Naive thymus-derived CD8-positive, alpha-beta T cell (primary cell): ENCODE measurements around the gene CDHR5. TPM values are rescaled to one million over a fixed set of nuclear protein-coding genes. Genes with fewer than 3 reads are reported as not detected.

Experiments
- ATAC-seq, 2 donors: fragments of 150-1000 bp; cut with Tn5 transposase in 1 of 2; sonication (Bioruptor Pico), chemical (Tn5 transposase) in 1 of 2; 1 replicate in 1 of 2; 2 replicates in 1 of 2; pipeline ENCODE4 v1.10.0; 2021; ENCODE audit warnings: mild to moderate bottlenecking in 2 of 2, moderate library complexity in 2 of 2
- POLR2A ChIA-PET: fragments of 350-600 bp; sonication (Branson Sonifier 250); formaldehyde crosslinking; loops from one replicate; lab custom pipeline; 2021; ENCODE audit warnings: antibody characterized with exemption; lab: Charles Lee
- DNase-seq, 10 donors: peaks; one replicate each; pipeline versions ENCODE4 v3.0.0 to v3.0.0-alpha.2; 2020 to 2022
- H3K27ac Mint-ChIP-seq, 10 donors: one replicate each; pipeline ENCODE4 v1.8.0; 2020 to 2022; ENCODE audit warnings: mild to moderate bottlenecking in 10 of 10, mixed read lengths in 10 of 10, moderate library complexity in 4 of 10, inconsistent platforms in 1 of 10
- H3K27me3 Mint-ChIP-seq, 5 donors: one replicate each; pipeline ENCODE4 v1.8.0; 2021 to 2022; ENCODE audit warnings: mixed read lengths in 5 of 5
- H3K36me3 Mint-ChIP-seq, 3 donors: one replicate each; pipeline ENCODE4 v1.8.0; 2020 to 2022; ENCODE audit warnings: mixed read lengths in 3 of 3, mild to moderate bottlenecking in 2 of 3, inconsistent platforms in 1 of 3
- H3K4me1 Mint-ChIP-seq, 4 donors: one replicate each; pipeline ENCODE4 v1.8.0; 2021 to 2022; ENCODE audit warnings: mixed read lengths in 4 of 4
- H3K4me3 Mint-ChIP-seq, 10 donors: one replicate each; pipeline ENCODE4 v1.8.0; 2020 to 2022; ENCODE audit warnings: mild to moderate bottlenecking in 10 of 10, mixed read lengths in 10 of 10, moderate library complexity in 6 of 10, inconsistent platforms in 1 of 10
- H3K9me3 Mint-ChIP-seq, 9 donors: one replicate each; pipeline ENCODE4 v1.8.0; 2020 to 2022; ENCODE audit warnings: mixed read lengths in 9 of 9, mild to moderate bottlenecking in 3 of 9, inconsistent platforms in 1 of 9, moderate library complexity in 1 of 9
- polyA plus RNA-seq, 3 donors: library from polyadenylated mRNA; unstranded; fragments of 300-500 nt; fragmentation: Illumina TruSeq; gene quantifications; one replicate each; pipeline ENCODE4 v1.2.3, GENCODE V29; 2021
- total RNA-seq, 8 experiments: library from RNA in 2 of 8; stranded (reverse) in 2 of 8; gene quantifications; one replicate each; pipeline ENCODE4 v1.2.3 and lab custom pipeline; 2021 to 2026

The CDHR5 gene
- total and polyA plus RNA-seq, 5 experiments from 2014 or later = not detected

DNA sequence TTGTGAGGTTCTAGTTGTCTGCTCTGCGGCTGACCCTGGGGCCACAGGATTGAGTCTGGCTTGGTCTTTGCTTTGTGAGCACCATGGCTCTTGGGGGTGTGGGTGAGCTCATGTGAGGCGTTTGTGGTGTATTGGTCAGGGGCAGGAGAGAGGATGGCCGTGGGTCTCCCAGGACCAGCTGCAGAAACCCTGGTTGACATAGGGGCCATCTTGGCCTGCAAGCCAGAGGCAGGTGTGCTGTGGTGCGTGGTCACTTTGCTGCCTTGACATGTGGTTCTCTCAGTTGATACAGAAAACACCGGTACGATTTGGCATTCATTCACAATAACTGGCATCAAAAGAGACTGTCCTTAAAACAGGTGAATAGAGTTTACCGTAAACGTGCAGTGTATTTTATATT is 37.2 kb downstream of the CDHR5 start:
- Mint-ChIP-seq H3K4me1 (peaks cover 16 to 41% (median 27%) of the 10 kb centered on the region in 4 donors), H3K4me3 (peak overlapping the region in 9 of 10 donors; percentile 70 to 95 (median 87)), H3K27me3 (no peaks in the 10 kb centered on the region), H3K9me3 (no peaks in the 10 kb centered on the region), H3K36me3 (peaks cover 0 to 66% (median 13%) of the 10 kb centered on the region in 3 donors), H3K27ac (peak overlapping the region; percentile 97 to 100 (median 100))
- ATAC-seq = peak in 1 of 2 donors; percentile 18
- POLR2A ChIA-PET = interaction anchor here (0.5 to 3.3 kb wide), 12 partner anchors 11 to 139 kb away, joined by 3 to 48 read pairs (median 6); partner anchors contain the start of genes DEAF1, IRF7, LMNTD2 and PHRF1
- no peak for DNase-seq

GRCh38 chr11:586376-587316 is 38.1 kb downstream of the CDHR5 start:
- DNase-seq (no peak), ATAC-seq (no peak)
- POLR2A ChIA-PET = interaction anchor here (1.1 to 3.3 kb wide), 4 partner anchors 10 to 109 kb away, joined by 3 to 48 read pairs (median 10); partner anchors contain the start of genes DEAF1, PHRF1 and TMEM80
- Mint-ChIP-seq H3K36me3 (peaks cover 0 to 67% (median 13%) of the 10 kb centered on the region in 3 donors), H3K9me3 (no peaks in the 10 kb centered on the region), H3K4me1 (peaks cover 17 to 42% (median 31%) of the 10 kb centered on the region in 4 donors), H3K27ac (peak overlapping the region; percentile 97 to 100 (median 100)), H3K27me3 (no peaks in the 10 kb centered on the region), H3K4me3 (peak overlapping the region in 4 of 10 donors; percentile 12 to 70 (median 22))

DNA sequence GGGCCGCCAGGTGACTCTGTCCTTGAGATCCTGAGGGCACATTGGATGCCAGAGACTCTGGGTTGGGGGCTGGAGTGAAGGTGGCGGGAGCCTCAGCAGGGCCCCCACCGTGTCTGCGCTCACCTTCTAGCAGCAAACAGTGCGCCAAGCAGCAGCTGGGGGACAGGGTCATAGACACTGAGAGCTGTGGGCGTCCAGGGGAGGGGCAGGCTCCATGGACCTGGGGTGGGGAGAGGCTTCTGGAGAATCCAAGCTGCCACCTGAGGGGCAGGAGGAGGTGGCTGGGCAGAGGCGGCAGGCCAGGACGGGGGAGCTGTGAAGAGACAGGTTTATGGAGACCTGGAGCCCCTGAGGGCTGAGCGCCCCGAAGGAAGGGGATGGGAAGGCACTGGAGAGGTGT is 40.5 kb downstream of the CDHR5 start:
- Mint-ChIP-seq H3K4me1 (peaks cover 26 to 59% (median 45%) of the 10 kb centered on the region in 4 donors), H3K4me3 (no peak overlapping the region), H3K36me3 (peaks cover 0 to 52% (median 8%) of the 10 kb centered on the region in 3 donors), H3K27me3 (no peaks in the 10 kb centered on the region), H3K27ac (peak overlapping the region in 6 of 10 donors; percentile 4 to 67 (median 45)), H3K9me3 (no peaks in the 10 kb centered on the region)
- no peak for DNase-seq
- ATAC-seq = no peak
- POLR2A ChIA-PET = interaction anchor here (0.7 to 1.3 kb wide), 2 partner anchors 8 to 24 kb away, joined by 7 to 9 read pairs; partner anchors contain the start of gene PHRF1

DNA sequence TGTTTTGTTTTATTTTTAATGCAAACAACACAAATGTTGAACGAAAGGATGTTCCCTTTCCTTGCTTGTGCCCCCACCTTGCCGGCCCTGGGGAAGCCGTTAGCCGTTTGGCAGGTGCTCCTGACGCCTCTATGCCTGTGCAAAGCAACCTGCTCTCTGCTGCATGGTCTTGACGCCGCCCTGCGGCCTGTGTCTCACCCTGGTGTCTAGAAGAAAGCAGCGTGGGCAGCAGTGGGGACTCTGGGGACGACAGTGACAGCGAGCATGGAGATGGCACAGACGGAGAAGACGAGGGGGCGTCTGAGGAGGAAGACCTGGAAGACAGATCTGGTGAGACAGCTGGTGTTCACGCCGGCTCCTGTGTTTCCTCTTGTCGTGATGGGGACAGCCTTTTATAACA is 43.0 kb downstream of the CDHR5 start:
- Mint-ChIP-seq H3K9me3 (no peaks in the 10 kb centered on the region), H3K36me3 (peaks cover 0 to 38% (median 2%) of the 10 kb centered on the region in 3 donors), H3K27me3 (no peaks in the 10 kb centered on the region), H3K4me1 (peaks cover 21 to 56% (median 50%) of the 10 kb centered on the region in 4 donors), H3K4me3 (no peak overlapping the region), H3K27ac (peak overlapping the region in 1 of 10 donors; percentile 78)
- ATAC-seq (no peak), DNase-seq (no peak)
- POLR2A ChIA-PET = interaction anchor here (0.9 to 1.4 kb wide), 2 partner anchors 13 to 46 kb away, joined by 3 to 4 read pairs; partner anchors contain the start of gene HRAS

- POLR2A ChIA-PET = interaction anchor here (0.6 to 1.4 kb wide), 3 partner anchors 46 to 222 kb away, joined by 3 read pairs; partner anchors contain the start of gene HRAS
- ATAC-seq (no peak), DNase-seq (no peak)
- Mint-ChIP-seq H3K27me3 (no peaks in the 10 kb centered on the region), H3K9me3 (no peaks in the 10 kb centered on the region), H3K4me3 (peak overlapping the region in 7 of 10 donors; percentile 6 to 60 (median 39)), H3K36me3 (peaks cover 0 to 36% (median 2%) of the 10 kb centered on the region in 3 donors), H3K27ac (peak overlapping the region in 4 of 10 donors; percentile 24 to 69 (median 40)), H3K4me1 (peaks cover 21 to 52% (median 48%) of the 10 kb centered on the region in 4 donors)
Measured at GRCh38 chr11:581342-581741, 43.4 kb downstream of the CDHR5 start.

GRCh38 chr11:579830-580601 is 44.7 kb downstream of the CDHR5 start:
- no peaks in the 10 kb centered on the region for H3K27me3 Mint-ChIP-seq
- no peaks in the 10 kb centered on the region for H3K9me3 Mint-ChIP-seq
- H3K4me1 Mint-ChIP-seq = peaks cover 20 to 52% (median 48%) of the 10 kb centered on the region in 4 donors
- peak overlapping the region in 7 of 10 donors; percentile 25 to 81 (median 43) for H3K27ac Mint-ChIP-seq
- H3K4me3 Mint-ChIP-seq = peak overlapping the region in 9 of 10 donors; percentile 44 to 91 (median 87)
- DNase-seq (no peak), ATAC-seq (no peak)
- POLR2A ChIA-PET = no interaction called here
- peaks cover 0 to 32% (median 2%) of the 10 kb centered on the region in 3 donors for H3K36me3 Mint-ChIP-seq

DNA sequence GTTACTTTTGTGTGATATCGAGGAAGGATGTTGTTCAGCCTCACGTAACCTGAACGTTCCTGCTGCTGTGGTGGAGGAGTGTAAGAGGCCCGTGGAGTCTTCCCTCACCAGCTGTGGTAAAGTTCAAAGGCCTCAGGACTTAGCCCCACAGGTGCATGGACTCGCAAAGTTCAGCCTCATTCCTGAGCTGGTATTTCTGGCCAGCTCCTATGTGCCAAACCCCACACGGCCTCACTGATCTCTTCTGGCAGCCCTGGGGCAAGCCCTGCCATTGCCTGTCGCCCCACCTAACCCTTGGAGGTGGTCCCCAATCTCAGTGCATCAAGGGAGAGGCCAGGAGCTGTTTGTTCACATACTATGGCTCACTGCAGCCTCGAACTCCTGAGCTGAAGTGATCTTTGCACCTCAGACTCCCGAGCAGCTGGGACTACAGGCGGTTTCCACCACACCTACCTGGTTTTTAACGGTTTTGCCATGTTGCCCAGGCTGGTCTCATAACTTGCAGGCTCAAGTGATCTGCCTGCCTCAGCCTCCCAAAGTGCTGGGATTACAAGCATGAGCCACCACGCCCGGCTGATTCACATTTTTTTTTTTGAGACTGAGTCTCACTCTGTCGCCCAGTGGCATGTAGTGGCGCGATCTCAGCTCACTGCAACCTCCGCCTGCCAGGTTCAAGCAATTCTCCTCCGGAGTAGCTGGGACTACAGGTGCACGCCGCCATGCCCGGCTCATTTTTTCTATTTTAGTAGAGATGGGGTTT is 46.3 kb downstream of the CDHR5 start:
- ATAC-seq = no peak
- Mint-ChIP-seq H3K27me3 (peaks cover 0 to 2% (median 0%) of the 10 kb centered on the region in 5 donors), H3K9me3 (no peaks in the 10 kb centered on the region), H3K27ac (peak overlapping the region in 9 of 10 donors; percentile 48 to 93 (median 77)), H3K4me3 (peak overlapping the region; percentile 81 to 91 (median 87)), H3K4me1 (peaks cover 29 to 63% (median 59%) of the 10 kb centered on the region in 4 donors), H3K36me3 (peaks cover 0 to 24% (median 2%) of the 10 kb centered on the region in 3 donors)
- no peak for DNase-seq
- POLR2A ChIA-PET = interaction anchor here (0.7 to 5.1 kb wide), 6 partner anchors 10 to 255 kb away, joined by 3 to 48 read pairs (median 26); partner anchors contain the start of genes DEAF1, IRF7, LMNTD2 and RASSF7

GRCh38 chr11:577611-577894 is 47.2 kb downstream of the CDHR5 start:
- DNase-seq (no peak), ATAC-seq (no peak)
- POLR2A ChIA-PET = interaction anchor here (0.8 to 5.1 kb wide), 7 partner anchors 9 to 232 kb away, joined by 3 to 48 read pairs (median 11); partner anchors contain the start of genes DEAF1, IRF7, LMNTD2 and RASSF7
- peak overlapping the region; percentile 62 to 93 (median 84) for H3K27ac Mint-ChIP-seq
- H3K9me3 Mint-ChIP-seq = no peaks in the 10 kb centered on the region
- H3K4me3 Mint-ChIP-seq = peak overlapping the region; percentile 81 to 91 (median 87)
- peaks cover 0 to 2% (median 0%) of the 10 kb centered on the region in 5 donors for H3K27me3 Mint-ChIP-seq
- H3K4me1 Mint-ChIP-seq = peaks cover 29 to 63% (median 59%) of the 10 kb centered on the region in 4 donors
- peaks cover 0 to 16% (median 2%) of the 10 kb centered on the region in 3 donors for H3K36me3 Mint-ChIP-seq

DNA sequence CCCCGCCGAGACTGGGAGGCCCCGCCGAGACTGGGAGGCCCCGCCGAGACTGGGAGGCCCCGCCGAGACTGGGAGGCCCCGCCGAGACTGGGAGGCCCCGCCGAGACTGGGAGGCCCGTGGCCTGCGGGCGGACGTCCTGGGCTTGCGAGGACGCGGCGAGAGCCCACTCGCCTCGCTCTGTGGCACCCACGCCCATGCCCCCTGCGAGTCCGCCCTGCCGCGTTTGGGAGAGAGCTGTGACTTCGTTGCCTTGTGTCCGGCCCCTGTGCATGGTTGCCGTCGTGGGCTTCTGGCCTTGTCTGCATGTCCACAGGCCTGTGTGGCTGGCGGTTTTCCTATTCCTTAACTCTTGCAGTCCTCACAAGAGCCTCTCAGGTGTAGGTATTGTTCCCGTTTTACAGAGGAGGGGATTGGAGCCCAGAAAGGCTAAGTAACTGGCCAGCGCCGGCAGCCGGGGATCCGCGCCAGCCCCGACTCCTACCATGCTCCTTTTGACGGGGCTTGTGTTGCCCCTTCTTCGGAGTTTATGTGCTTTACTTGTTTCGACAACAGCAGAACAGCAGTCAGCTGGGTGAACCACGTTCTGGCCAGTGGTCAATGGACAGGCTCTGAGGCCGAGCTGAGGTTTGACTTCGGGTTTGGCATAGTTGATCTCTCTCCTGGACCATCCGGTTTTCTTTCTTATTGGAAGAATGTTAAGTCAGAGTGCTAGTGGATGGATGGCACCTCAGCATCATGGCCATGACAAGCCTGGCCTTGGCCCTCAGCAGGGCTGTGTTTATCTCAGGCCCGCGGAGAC is 47.7 kb downstream of the CDHR5 start:
- peaks cover 0 to 2% (median 0%) of the 10 kb centered on the region in 5 donors for H3K27me3 Mint-ChIP-seq

GRCh38 chr11:575996-576768 is 48.6 kb downstream of the CDHR5 start, which contains the start of gene PHRF1:
TSS of gene PHRF1 (plus strand) at chr11:576470. CDS start at chr11:581513, 5,043 bp downstream.
- no peaks in the 10 kb centered on the region for H3K9me3 Mint-ChIP-seq
- ATAC-seq (peak; percentile 80 to 87), DNase-seq (peak; percentile 91 to 99 (median 96))
- H3K36me3 Mint-ChIP-seq = peaks cover 0 to 4% (median 0%) of the 10 kb centered on the region in 3 donors
- POLR2A ChIA-PET = interaction anchor here (0.6 to 5.1 kb wide), 27 partner anchors 9 to 369 kb away, joined by 3 to 48 read pairs (median 4); partner anchors contain the start of genes BET1L, DEAF1, GATD1 and HRAS
- peak within 1 kb of the TSS; percentile 93 to 99 (median 98) for H3K27ac Mint-ChIP-seq
- H3K4me1 Mint-ChIP-seq = peaks cover 25 to 55% (median 53%) of the 10 kb centered on the region in 4 donors
- peaks cover 0 to 2% (median 0%) of the 10 kb centered on the region in 5 donors for H3K27me3 Mint-ChIP-seq
- peak within 1 kb of the TSS; percentile 87 to 99 (median 97) for H3K4me3 Mint-ChIP-seq

More for the DNA sequence above, 47.7 kb downstream of the CDHR5 start:
- Mint-ChIP-seq H3K36me3 (peaks cover 0 to 12% (median 2%) of the 10 kb centered on the region in 3 donors), H3K9me3 (no peaks in the 10 kb centered on the region), H3K4me1 (peaks cover 29 to 63% (median 59%) of the 10 kb centered on the region in 4 donors), H3K4me3 (peak overlapping the region; percentile 81 to 91 (median 87)), H3K27ac (peak overlapping the region; percentile 62 to 93 (median 84))
- DNase-seq (no peak), ATAC-seq (no peak)
- POLR2A ChIA-PET = interaction anchor here (0.7 to 5.1 kb wide), 10 partner anchors 9 to 232 kb away, joined by 3 to 48 read pairs (median 5); partner anchors contain the start of genes DEAF1, GATD1, IRF7 and LMNTD2
